Chondrocyte (in vitro differentiated cells): Measurements from ENCODE around the gene ZNF716. TPM values are rescaled to one million over a fixed set of nuclear protein-coding genes. Genes with fewer than 3 reads are reported as not detected.

Source experiments
- DNase-seq: peaks from one replicate; pipeline ENCODE4 v3.0.0; 2021; ENCODE audit warnings: mixed read lengths, low spot score
- H3K27ac Mint-ChIP-seq: one replicate; pipeline ENCODE4 v1.8.0; 2021; ENCODE audit warnings: mild to moderate bottlenecking, moderate library complexity, mixed read lengths; ENCODE audit not compliant: unreplicated experiment
- H3K27me3 Mint-ChIP-seq: 2 replicates; pipeline ENCODE4 v1.8.0; 2021; ENCODE audit warnings: low read depth, mixed read lengths
- H3K36me3 Mint-ChIP-seq: 2 replicates; pipeline ENCODE4 v1.8.0; 2021; ENCODE audit warnings: low read depth, mixed read lengths
- H3K4me1 Mint-ChIP-seq: 2 replicates; pipeline ENCODE4 v1.8.0; 2021; ENCODE audit warnings: low read depth, mild to moderate bottlenecking, mixed read lengths
- H3K4me3 Mint-ChIP-seq: one replicate; pipeline ENCODE4 v1.8.0; 2021; ENCODE audit warnings: mild to moderate bottlenecking, moderate library complexity, mixed read lengths; ENCODE audit not compliant: unreplicated experiment
- H3K9me3 Mint-ChIP-seq: 2 replicates; pipeline ENCODE4 v1.8.0; 2021; ENCODE audit warnings: low read depth, mixed read lengths
- CTCF ChIP-seq: fragments of 200-600 bp; sonication (generic); IDR thresholded peaks from 2 replicates; pipeline ENCODE4 v1.5.0; 2021; ENCODE audit warnings: antibody characterized with exemption, mild to moderate bottlenecking, moderate library complexity
- total RNA-seq: library from RNA; stranded (reverse); gene quantifications from 3 replicates; pipeline ENCODE4 v1.2.1, GENCODE V29; 2021

ZNF716 gene
- total RNA-seq, 1 donor from 2014 or later = not detected

GRCh38 chr7:57417736-57418135 is 32.2 kb upstream of the ZNF716 start:
- peaks cover 51% of the 10 kb centered on the region for H3K9me3 Mint-ChIP-seq
- H3K27me3 Mint-ChIP-seq = no peaks in the 10 kb centered on the region
- TF ChIP-seq CTCF = no peak
- H3K36me3 Mint-ChIP-seq = no peaks in the 10 kb centered on the region
- no peak overlapping the region for H3K4me3 Mint-ChIP-seq
- no peaks in the 10 kb centered on the region for H3K4me1 Mint-ChIP-seq
- no peak overlapping the region for H3K27ac Mint-ChIP-seq
- peak; percentile 70 for DNase-seq

GRCh38 chr7:57423768-57424167 is 26.2 kb upstream of the ZNF716 start:
- H3K36me3 Mint-ChIP-seq = no peaks in the 10 kb centered on the region
- H3K27ac Mint-ChIP-seq = no peak overlapping the region

GRCh38 chr7:57424515-57425238 is 25.3 kb upstream of the ZNF716 start:
- Mint-ChIP-seq H3K36me3 (no peaks in the 10 kb centered on the region), H3K9me3 (peaks cover 34% of the 10 kb centered on the region), H3K4me3 (no peak overlapping the region), H3K27me3 (no peaks in the 10 kb centered on the region), H3K27ac (no peak overlapping the region), H3K4me1 (no peaks in the 10 kb centered on the region)
- TF ChIP-seq CTCF = no peak
- DNase-seq = no peak

More at GRCh38 chr7:57423768-57424167, 26.2 kb upstream of the ZNF716 start:
- DNase-seq = no peak
- TF ChIP-seq CTCF = no peak
- Mint-ChIP-seq H3K4me3 (no peak overlapping the region), H3K27me3 (no peaks in the 10 kb centered on the region), H3K4me1 (no peaks in the 10 kb centered on the region), H3K9me3 (peaks cover 29% of the 10 kb centered on the region)

DNA sequence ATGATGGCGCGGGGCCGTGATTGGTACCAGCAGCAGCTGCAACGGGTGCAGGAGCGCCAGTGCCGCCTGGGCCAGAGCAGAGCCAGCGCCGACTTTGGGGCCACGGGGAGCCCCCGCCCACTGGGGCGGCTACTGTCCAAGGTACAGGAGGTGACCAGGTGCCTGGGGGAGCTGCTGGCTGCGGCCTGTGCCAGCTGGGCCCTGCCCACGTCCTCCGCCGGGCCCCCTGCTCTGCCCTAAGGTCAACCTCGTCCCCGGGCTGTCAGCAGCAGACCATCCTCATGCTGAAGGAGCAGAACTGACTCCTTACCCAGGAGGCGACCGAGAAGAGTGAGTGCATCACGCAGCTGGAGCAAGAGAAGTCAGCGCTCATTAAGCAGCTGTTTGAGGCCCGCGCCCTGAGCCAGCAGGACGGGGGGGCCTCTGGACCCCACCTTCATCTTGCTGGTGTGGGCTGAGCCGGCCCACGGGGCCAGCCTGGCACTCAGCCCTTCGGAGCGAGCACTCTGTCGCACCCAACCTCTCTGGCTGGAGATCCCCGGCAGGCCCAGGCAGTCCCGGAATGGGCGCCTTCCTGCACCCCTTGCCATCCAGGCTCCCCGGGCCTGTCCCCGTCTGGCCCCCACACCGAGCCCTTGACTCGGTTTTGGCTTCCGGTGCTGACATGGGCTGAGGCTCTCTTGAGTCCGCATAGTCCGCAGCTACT is 24.6 kb upstream of the ZNF716 start:
- DNase-seq = no peak
- no peak for TF ChIP-seq CTCF
- no peaks in the 10 kb centered on the region for H3K36me3 Mint-ChIP-seq
- no peaks in the 10 kb centered on the region for H3K27me3 Mint-ChIP-seq
- no peak overlapping the region for H3K27ac Mint-ChIP-seq
- no peaks in the 10 kb centered on the region for H3K4me1 Mint-ChIP-seq
- H3K4me3 Mint-ChIP-seq = no peak overlapping the region
- peaks cover 38% of the 10 kb centered on the region for H3K9me3 Mint-ChIP-seq

- Mint-ChIP-seq H3K9me3 (peaks cover 44% of the 10 kb centered on the region), H3K27me3 (no peaks in the 10 kb centered on the region), H3K4me3 (no peak overlapping the region), H3K4me1 (no peaks in the 10 kb centered on the region), H3K27ac (no peak overlapping the region), H3K36me3 (no peaks in the 10 kb centered on the region)
- peak; percentile 28 for TF ChIP-seq CTCF
- no peak for DNase-seq
These were observed 23.9 kb upstream of the ZNF716 start for GRCh38 chr7:57425969-57426628.
